NCI-H1417 treated with DMSO at 0.1 percent for 48 hours (cell line): Measurements from ENCODE around the gene THADA.
"Not testable (repeated sequence)": the region's sequence is repeated elsewhere in the genome, so short reads cannot be mapped to it uniquely, and the experiment has no call there.

ENCODE experiments used
- DNase-seq: peaks from one replicate; lab custom pipeline; 2025; lab: John Stamatoyannopoulos, UW

The THADA gene

GRCh38 chr2:43207553-43208300 is 388.1 kb downstream of the THADA start:
- DNase-seq = no peak

GRCh38 chr2:43206602-43207001 is 389.2 kb downstream of the THADA start:
- no peak for DNase-seq

- DNase-seq = no peak
Measured at GRCh38 chr2:43203373-43203772, 392.5 kb downstream of the THADA start.

GRCh38 chr2:43202289-43202688 is 393.5 kb downstream of the THADA start:
- no peak for DNase-seq

- no peak for DNase-seq
Measured at GRCh38 chr2:43201497-43201896, 394.3 kb downstream of the THADA start.

- no peak for DNase-seq
Measured at GRCh38 chr2:43201016-43201415, 394.8 kb downstream of the THADA start.

- no peak for DNase-seq
Measured at GRCh38 chr2:43199492-43200488, 396.0 kb downstream of the THADA start.

- no peak for DNase-seq
Measured at GRCh38 chr2:43198263-43198662, 397.6 kb downstream of the THADA start.

- no peak for DNase-seq
Measured at GRCh38 chr2:43197588-43197896, 398.3 kb downstream of the THADA start.

- no peak for DNase-seq
Measured at GRCh38 chr2:43196768-43197587, 398.9 kb downstream of the THADA start.

- DNase-seq = no peak
Measured at GRCh38 chr2:43194121-43194869, 401.5 kb downstream of the THADA start.

GRCh38 chr2:43193652-43194120 is 402.2 kb downstream of the THADA start:
- DNase-seq = no peak

- DNase-seq = no peak
Measured at GRCh38 chr2:43192744-43193651, 402.8 kb downstream of the THADA start.

GRCh38 chr2:43191947-43192516 is 403.8 kb downstream of the THADA start:
- DNase-seq = no peak

- DNase-seq = no peak
Measured at GRCh38 chr2:43190311-43191052, 405.4 kb downstream of the THADA start.

GRCh38 chr2:43189861-43190260 is 406.0 kb downstream of the THADA start:
- not testable (repeated sequence) for DNase-seq

GRCh38 chr2:43188561-43189386 is 407.1 kb downstream of the THADA start:
- DNase-seq = no peak

- DNase-seq = no peak
Measured at GRCh38 chr2:43186679-43187374, 409.0 kb downstream of the THADA start.
